IgD-negative memory B cell (primary cell): Measurements from ENCODE around the gene AGAP3. TPM values are rescaled to one million over a fixed set of nuclear protein-coding genes. Genes with fewer than 3 reads are reported as not detected.

Experiments used
- H3K27ac Mint-ChIP-seq, 3 donors: one replicate each; pipeline ENCODE4 v1.8.0; 2020 to 2022; ENCODE audit warnings: mild to moderate bottlenecking in 3 of 3, mixed read lengths in 3 of 3, moderate library complexity in 1 of 3
- H3K27me3 Mint-ChIP-seq: one replicate; pipeline ENCODE4 v1.8.0; 2021; ENCODE audit warnings: mixed read lengths
- H3K36me3 Mint-ChIP-seq: one replicate; pipeline ENCODE4 v1.8.0; 2020; ENCODE audit warnings: mild to moderate bottlenecking, mixed read lengths
- H3K4me1 Mint-ChIP-seq, 3 donors: one replicate each; pipeline ENCODE4 v1.8.0; 2020 to 2022; ENCODE audit warnings: mixed read lengths in 3 of 3, mild to moderate bottlenecking in 1 of 3
- H3K4me3 Mint-ChIP-seq, 4 donors: one replicate each; pipeline ENCODE4 v1.8.0; 2020 to 2022; ENCODE audit warnings: mild to moderate bottlenecking in 4 of 4, mixed read lengths in 4 of 4, moderate library complexity in 3 of 4
- H3K9me3 Mint-ChIP-seq, 3 donors: one replicate each; pipeline ENCODE4 v1.8.0; 2020 to 2021; ENCODE audit warnings: mixed read lengths in 3 of 3, mild to moderate bottlenecking in 1 of 3
- polyA plus RNA-seq: library from polyadenylated mRNA; unstranded; fragments of 300-500 nt; fragmentation: Illumina TruSeq; gene quantifications from one replicate; pipeline ENCODE4 v1.2.3, GENCODE V29; 2021

AGAP3 gene
- polyA plus RNA-seq, 1 donor from 2014 or later, result 3.5 TPM

GRCh38 chr7:151099486-151100211 is 13.4 kb downstream of the AGAP3 start:
- H3K27ac Mint-ChIP-seq, result no peak overlapping the region
- H3K36me3 Mint-ChIP-seq, result no peaks in the 10 kb centered on the region
- H3K4me3 Mint-ChIP-seq, result peak overlapping the region in 1 of 4 donors; percentile 63

GRCh38 chr7:151100921-151101320 is 14.6 kb downstream of the AGAP3 start:
- Mint-ChIP-seq H3K9me3 (no peaks in the 10 kb centered on the region), H3K36me3 (peaks cover 2% of the 10 kb centered on the region), H3K4me1 (no peaks in the 10 kb centered on the region), H3K4me3 (no peak overlapping the region), H3K27me3 (no peaks in the 10 kb centered on the region), H3K27ac (no peak overlapping the region)

More at GRCh38 chr7:151099486-151100211, 13.4 kb downstream of the AGAP3 start:
- H3K27me3 Mint-ChIP-seq, result no peaks in the 10 kb centered on the region
- no peaks in the 10 kb centered on the region for H3K4me1 Mint-ChIP-seq
- no peaks in the 10 kb centered on the region for H3K9me3 Mint-ChIP-seq

- Mint-ChIP-seq H3K4me3 (no peak overlapping the region), H3K36me3 (peaks cover 2% of the 10 kb centered on the region)
Observed at GRCh38 chr7:151101621-151102396, 15.5 kb downstream of the AGAP3 start.

GRCh38 chr7:151102991-151103390 is 16.7 kb downstream of the AGAP3 start:
- Mint-ChIP-seq H3K9me3 (no peaks in the 10 kb centered on the region), H3K27ac (peak overlapping the region in 1 of 3 donors; percentile 4), H3K27me3 (no peaks in the 10 kb centered on the region), H3K4me1 (no peaks in the 10 kb centered on the region), H3K36me3 (peaks cover 2% of the 10 kb centered on the region), H3K4me3 (no peak overlapping the region)

More at GRCh38 chr7:151101621-151102396, 15.5 kb downstream of the AGAP3 start:
- Mint-ChIP-seq H3K27me3 (no peaks in the 10 kb centered on the region), H3K4me1 (no peaks in the 10 kb centered on the region), H3K9me3 (no peaks in the 10 kb centered on the region), H3K27ac (no peak overlapping the region)

GRCh38 chr7:151103973-151104372 is 17.7 kb downstream of the AGAP3 start:
- Mint-ChIP-seq H3K27ac (no peak overlapping the region), H3K4me1 (no peaks in the 10 kb centered on the region), H3K36me3 (peaks cover 2% of the 10 kb centered on the region), H3K27me3 (no peaks in the 10 kb centered on the region), H3K9me3 (no peaks in the 10 kb centered on the region), H3K4me3 (peak overlapping the region in 1 of 4 donors; percentile 15)

- Mint-ChIP-seq H3K36me3 (peaks cover 2% of the 10 kb centered on the region), H3K9me3 (no peaks in the 10 kb centered on the region), H3K27ac (peak overlapping the region in 1 of 3 donors; percentile 85), H3K4me3 (no peak overlapping the region), H3K27me3 (no peaks in the 10 kb centered on the region), H3K4me1 (no peaks in the 10 kb centered on the region)
Observed at GRCh38 chr7:151104411-151105235, 18.3 kb downstream of the AGAP3 start.

GRCh38 chr7:151107882-151108281 is 21.6 kb downstream of the AGAP3 start:
- H3K36me3 Mint-ChIP-seq, result peaks cover 2% of the 10 kb centered on the region
- H3K9me3 Mint-ChIP-seq, result no peaks in the 10 kb centered on the region
- no peak overlapping the region for H3K27ac Mint-ChIP-seq
- H3K4me3 Mint-ChIP-seq, result no peak overlapping the region
- no peaks in the 10 kb centered on the region for H3K4me1 Mint-ChIP-seq
- peaks cover 2% of the 10 kb centered on the region for H3K27me3 Mint-ChIP-seq

GRCh38 chr7:151109094-151110048 is 23.1 kb downstream of the AGAP3 start:
- Mint-ChIP-seq H3K4me1 (peaks cover 0 to 2% (median 0%) of the 10 kb centered on the region in 3 donors), H3K27ac (peak overlapping the region in 1 of 3 donors; percentile 47), H3K36me3 (peaks cover 2% of the 10 kb centered on the region), H3K4me3 (no peak overlapping the region), H3K27me3 (peaks cover 11% of the 10 kb centered on the region), H3K9me3 (no peaks in the 10 kb centered on the region)

- Mint-ChIP-seq H3K4me1 (peaks cover 0 to 2% (median 0%) of the 10 kb centered on the region in 3 donors), H3K27me3 (peaks cover 11% of the 10 kb centered on the region), H3K9me3 (no peaks in the 10 kb centered on the region), H3K27ac (peak overlapping the region in 1 of 3 donors; percentile 64), H3K4me3 (no peak overlapping the region), H3K36me3 (peaks cover 2% of the 10 kb centered on the region)
Observed at GRCh38 chr7:151110236-151110940, 24.1 kb downstream of the AGAP3 start.

GRCh38 chr7:151110941-151111645 is 24.8 kb downstream of the AGAP3 start:
- Mint-ChIP-seq H3K36me3 (no peaks in the 10 kb centered on the region), H3K4me3 (peak overlapping the region in 1 of 4 donors; percentile 61), H3K27ac (peak overlapping the region in 1 of 3 donors; percentile 64), H3K27me3 (peaks cover 15% of the 10 kb centered on the region), H3K9me3 (no peaks in the 10 kb centered on the region), H3K4me1 (peaks cover 0 to 2% (median 0%) of the 10 kb centered on the region in 3 donors)

GRCh38 chr7:151113344-151114150 is 27.3 kb downstream of the AGAP3 start:
- H3K4me1 Mint-ChIP-seq, result peaks cover 0 to 2% (median under 1%) of the 10 kb centered on the region in 3 donors
- H3K4me3 Mint-ChIP-seq, result peak overlapping the region in 2 of 4 donors; percentile 55 to 77
- no peaks in the 10 kb centered on the region for H3K36me3 Mint-ChIP-seq
- H3K27ac Mint-ChIP-seq, result peak overlapping the region in 1 of 3 donors; percentile 28
- no peaks in the 10 kb centered on the region for H3K9me3 Mint-ChIP-seq
- peaks cover 15% of the 10 kb centered on the region for H3K27me3 Mint-ChIP-seq
